HG03354 (cell line): Measurements from ENCODE around the gene NKX6-2.
"Not testable (repeated sequence)": the region's sequence is repeated elsewhere in the genome, so short reads cannot be mapped to it uniquely, and the experiment has no call there.

Experiments
- ATAC-seq: cut with Tn5 transposase; IDR thresholded peaks from one replicate; pipeline ENCODE4 v1.9.1; 2021; ENCODE audit warnings: mild to moderate bottlenecking; ENCODE audit not compliant: unreplicated experiment, poor library complexity, severe bottlenecking

The NKX6-2 gene

GRCh38 chr10:132785723-132786475 is at the start of gene NKX6-2:
NKX6-2 (minus strand) TSS chr10:132786147; CDS start chr10:132785948, 199 bp downstream.
- no peak for ATAC-seq

- no peak for ATAC-seq
Observed at GRCh38 chr10:132834891-132835847, 49.2 kb upstream of the NKX6-2 start.

GRCh38 chr10:132834311-132834761 is 48.4 kb upstream of the NKX6-2 start:
- no peak for ATAC-seq

- no peak for ATAC-seq
Observed at GRCh38 chr10:132833421-132834111, 47.6 kb upstream of the NKX6-2 start.

- ATAC-seq, result no peak
Observed at GRCh38 chr10:132832186-132832969, 46.4 kb upstream of the NKX6-2 start.

- no peak for ATAC-seq
Observed at GRCh38 chr10:132829403-132829802, 43.5 kb upstream of the NKX6-2 start.

- ATAC-seq, result no peak
Observed at GRCh38 chr10:132828681-132829080, 42.7 kb upstream of the NKX6-2 start.

GRCh38 chr10:132827861-132828539 is 42.1 kb upstream of the NKX6-2 start:
- ATAC-seq, result no peak

GRCh38 chr10:132827423-132827789 is 41.5 kb upstream of the NKX6-2 start:
- no peak for ATAC-seq

GRCh38 chr10:132826524-132827422 is 40.8 kb upstream of the NKX6-2 start:
- ATAC-seq, result no peak

- ATAC-seq, result not testable (repeated sequence)
Observed at GRCh38 chr10:132825783-132826523, 40.0 kb upstream of the NKX6-2 start.

- ATAC-seq, result no peak
Observed at GRCh38 chr10:132820056-132820455, 34.1 kb upstream of the NKX6-2 start.

- no peak for ATAC-seq
Observed at GRCh38 chr10:132817701-132818211, 31.8 kb upstream of the NKX6-2 start.

GRCh38 chr10:132816718-132817117 is 30.8 kb upstream of the NKX6-2 start:
- ATAC-seq, result no peak

GRCh38 chr10:132815168-132815857 is 29.4 kb upstream of the NKX6-2 start:
- ATAC-seq, result no peak

- no peak for ATAC-seq
Observed at GRCh38 chr10:132814469-132814856, 28.5 kb upstream of the NKX6-2 start.
